Measurements from ENCODE around the gene AKIRIN1.

GRCh38 chr1:39003794-39004193 lies 12.7 kb downstream of the AKIRIN1 start:
- TF ChIP-seq POLR2A (IDR thresholded peaks at IDR 0.05; ENCODE audit: low read depth) (no peak), CTCF (IDR thresholded peaks at IDR 0.05) (no peak), POLR2AphosphoS5 (IDR thresholded peaks at IDR 0.05) (no peak), EP300 (IDR thresholded peaks at IDR 0.05) (no peak)
